ENCODE results near the gene ACP4. TPM values are rescaled to one million over a fixed set of nuclear protein-coding genes. Genes with fewer than 3 reads are reported as not detected.

Gene ACP4, protein sequence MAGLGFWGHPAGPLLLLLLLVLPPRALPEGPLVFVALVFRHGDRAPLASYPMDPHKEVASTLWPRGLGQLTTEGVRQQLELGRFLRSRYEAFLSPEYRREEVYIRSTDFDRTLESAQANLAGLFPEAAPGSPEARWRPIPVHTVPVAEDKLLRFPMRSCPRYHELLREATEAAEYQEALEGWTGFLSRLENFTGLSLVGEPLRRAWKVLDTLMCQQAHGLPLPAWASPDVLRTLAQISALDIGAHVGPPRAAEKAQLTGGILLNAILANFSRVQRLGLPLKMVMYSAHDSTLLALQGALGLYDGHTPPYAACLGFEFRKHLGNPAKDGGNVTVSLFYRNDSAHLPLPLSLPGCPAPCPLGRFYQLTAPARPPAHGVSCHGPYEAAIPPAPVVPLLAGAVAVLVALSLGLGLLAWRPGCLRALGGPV
- not detected in 2 replicates for total RNA-seq

DNA sequence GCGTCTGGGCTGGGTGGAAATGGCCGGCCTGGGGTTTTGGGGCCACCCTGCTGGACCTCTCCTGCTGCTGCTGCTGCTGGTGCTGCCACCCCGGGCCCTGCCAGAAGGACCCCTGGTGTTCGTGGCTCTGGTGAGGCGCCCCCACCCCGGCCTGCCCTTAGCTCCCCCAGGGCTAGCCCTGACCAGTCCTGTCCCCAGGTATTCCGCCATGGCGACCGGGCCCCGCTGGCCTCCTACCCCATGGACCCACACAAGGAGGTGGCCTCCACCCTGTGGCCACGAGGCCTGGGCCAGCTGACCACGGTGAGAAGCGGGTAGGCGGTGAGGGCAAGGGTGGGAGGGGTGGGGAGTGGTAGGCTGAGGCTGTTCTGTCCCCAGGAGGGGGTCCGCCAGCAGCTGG, at the start of gene ACP4:
TSS of gene ACP4 (plus strand) at position 20 of the 400 bp plus-strand sequence. CDS start at position 20, 0 bp downstream.

DNA sequence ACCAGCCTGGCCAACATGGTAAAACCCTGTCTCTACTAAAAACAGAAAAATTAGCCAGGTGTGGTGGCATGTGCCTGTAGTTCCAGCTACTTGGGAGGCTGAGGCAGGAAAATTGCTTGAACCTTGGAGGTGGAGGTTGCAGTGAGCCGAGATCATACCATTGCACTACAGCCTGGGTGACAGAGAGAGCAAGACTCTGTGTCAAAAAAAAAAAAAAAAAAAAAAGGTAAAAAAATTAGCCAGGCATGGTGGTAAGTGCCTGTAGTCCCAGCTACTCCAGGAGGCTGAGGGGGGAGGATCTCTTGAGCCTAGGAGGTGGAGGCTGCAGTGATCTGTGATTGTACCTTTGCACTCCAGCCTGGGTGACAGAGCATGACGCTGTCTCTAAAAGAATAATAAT, 20.1 kb upstream of the ACP4 start, which contains the start of gene GPR32:
TSS of gene GPR32 (plus strand) at position 301 of the 400 bp plus-strand sequence. CDS start 137 bp downstream, outside the sequence.

DNA sequence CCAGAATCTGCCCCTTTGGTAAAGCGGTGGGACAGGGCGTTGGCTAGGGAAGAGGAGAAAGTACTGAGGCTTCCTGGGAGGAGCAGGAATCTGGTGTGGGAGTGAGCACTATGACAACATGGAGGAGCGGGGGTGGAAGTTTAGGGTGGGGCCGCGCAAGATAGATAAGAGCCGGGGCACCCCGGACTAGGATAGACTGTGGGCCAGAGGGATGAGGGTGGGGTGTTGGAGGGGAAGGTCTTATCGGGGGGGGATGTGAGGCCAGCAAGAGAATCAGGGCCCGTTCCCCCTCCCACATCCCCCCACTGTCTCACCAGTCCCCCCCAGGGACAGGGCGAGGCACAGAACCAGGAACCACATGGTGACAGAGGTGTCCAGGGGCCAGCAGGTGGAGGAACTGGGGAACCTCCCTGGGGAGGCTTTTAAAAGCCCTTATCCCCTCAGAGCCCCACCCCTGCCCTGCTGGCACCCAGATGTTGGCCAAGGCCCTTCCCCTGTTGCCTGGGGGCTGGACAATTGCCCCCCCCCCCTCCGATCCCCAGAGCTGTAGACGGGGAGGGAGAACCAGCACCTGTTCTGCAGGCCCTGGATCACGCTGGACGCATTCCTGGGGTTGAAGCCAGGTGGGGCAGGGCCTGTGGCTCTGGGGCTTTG, 33.3 kb downstream of the ACP4 start, which contains the start of gene KLK1:
TSS of gene KLK1 (minus strand) at position 399 of the 654 bp plus-strand sequence. CDS start at position 360, 39 bp downstream.

DNA sequence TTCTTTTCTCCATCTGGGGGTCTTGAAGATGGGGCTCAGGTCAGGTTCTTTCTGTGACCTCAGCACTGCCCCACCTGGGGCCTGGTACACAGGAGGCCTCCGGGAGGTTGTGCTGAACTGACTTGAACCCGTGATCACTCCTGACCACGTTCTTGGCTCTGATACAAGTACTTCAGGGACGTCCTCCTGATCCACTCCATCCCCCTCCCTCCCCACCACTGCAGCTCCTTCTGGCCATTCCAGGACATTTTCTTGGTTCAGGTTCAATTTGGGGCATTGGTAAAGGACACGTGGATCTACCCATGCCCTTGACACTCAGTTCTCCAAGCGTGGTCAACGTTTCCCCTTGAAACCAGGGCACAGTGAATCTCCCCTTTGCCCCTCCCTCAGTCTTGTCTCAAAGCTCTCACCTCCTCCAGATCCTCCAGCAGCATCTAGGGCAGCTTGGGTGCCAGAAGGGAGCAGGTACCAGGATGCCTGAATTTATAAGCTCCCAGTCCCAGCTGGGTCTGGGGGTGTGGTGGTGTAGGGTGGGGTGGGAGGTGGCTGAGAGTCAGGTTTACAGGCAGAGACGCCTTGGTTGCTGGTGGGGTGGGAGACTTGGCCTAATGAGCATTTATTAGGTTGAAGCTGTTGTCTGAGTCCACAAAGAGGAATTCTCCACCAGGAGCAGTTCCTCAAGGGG, 43.0 kb downstream of the ACP4 start, which contains the start of gene KLK15:
TSS of gene KLK15 (minus strand) at position 458 of the 685 bp plus-strand sequence. CDS start 2,082 bp downstream, outside the sequence.

Other genes starting within 250 kb of the ACP4 start
- gene LRRC4B, start 222.0 kb upstream of the ACP4 start, total RNA-seq, result under 0.01 TPM in 1 of 2 replicates, not detected in the other
- 0.35 TPM in 1 of 2 replicates, not detected in the other for gene SYT3, start 150.5 kb upstream of the ACP4 start, total RNA-seq
- gene C19orf81, start 141.0 kb upstream of the ACP4 start, total RNA-seq, result not detected in 2 replicates
- 6.6 and 10.6 TPM in 2 replicates for gene SHANK1, start 70.6 kb upstream of the ACP4 start, total RNA-seq
- 167 and 170 TPM in 2 replicates for gene CLEC11A, start 67.1 kb upstream of the ACP4 start, total RNA-seq
- not detected in 2 replicates for gene GPR32, start 20.0 kb upstream of the ACP4 start, total RNA-seq
- gene KLK1, start 33.4 kb downstream of the ACP4 start, total RNA-seq, result not detected in 2 replicates
- not detected in 2 replicates for gene KLK15, start 43.2 kb downstream of the ACP4 start, total RNA-seq
- not detected in 2 replicates for gene KLK3, start 64.5 kb downstream of the ACP4 start, total RNA-seq
- gene KLK2, start 83.0 kb downstream of the ACP4 start, total RNA-seq, result not detected in 2 replicates
- not detected in 2 replicates for gene KLK4, start 121.0 kb downstream of the ACP4 start, total RNA-seq
- gene KLK5, start 162.6 kb downstream of the ACP4 start, total RNA-seq, result not detected in 2 replicates
- gene KLK6, start 179.2 kb downstream of the ACP4 start, total RNA-seq, result not detected in 2 replicates
- not detected in 2 replicates for gene KLK7, start 193.5 kb downstream of the ACP4 start, total RNA-seq
- not detected in 2 replicates for gene KLK8, start 211.2 kb downstream of the ACP4 start, total RNA-seq
- not detected in 2 replicates for gene KLK10, start 229.3 kb downstream of the ACP4 start, total RNA-seq
- gene KLK11, start 236.2 kb downstream of the ACP4 start, total RNA-seq, result not detected in 2 replicates
- not detected in 2 replicates for gene KLK12, start 244.6 kb downstream of the ACP4 start, total RNA-seq